OCI-LY7 (cell line): Measurements from ENCODE around the gene ENO1. TPM values are rescaled to one million over a fixed set of nuclear protein-coding genes. Genes with fewer than 3 reads are reported as not detected.

Experiments used
- BruUV-seq: library from RNA; stranded (reverse); fragments of 400-500 nt; replicated peaks from 2 replicates; lab custom pipeline; 2021; lab: Mats Ljungman, UMichigan
- CTCF ChIA-PET: fragments of 300-600 bp; sonication (Branson Sonifier 250); formaldehyde crosslinking; loops from one replicate; lab custom pipeline; 2022; ENCODE audit warnings: antibody characterized with exemption; ENCODE audit not compliant: unreplicated experiment; lab: Charles Lee
- POLR2A ChIA-PET: fragments of 300-600 bp; sonication (Branson Sonifier 250); formaldehyde crosslinking; loops from one replicate; lab custom pipeline; 2022; ENCODE audit warnings: antibody characterized with exemption; lab: Charles Lee
- DNase-seq: peaks from one replicate; pipeline ENCODE4 v3.0.0-alpha.2; 2015; ENCODE audit warnings: low spot score
- H2AFZ ChIP-seq: fragments of 200-600 bp; sonication (generic), shearing (Covaris generic); 2 replicates; pipeline ENCODE4 v1.6.1; 2014; ENCODE audit warnings: mild to moderate bottlenecking, antibody characterized with exemption, low read length, moderate library complexity
- H3K27ac ChIP-seq: fragments of 200-600 bp; sonication (generic); 2 replicates; pipeline ENCODE4 v1.5.1; 2014; ENCODE audit warnings: mixed run types, low read depth, mild to moderate bottlenecking, moderate library complexity, low read length, inconsistent platforms; ENCODE audit not compliant: poor library complexity, severe bottlenecking
- H3K36me3 ChIP-seq: fragments of 200-600 bp; sonication (generic); 2 replicates; pipeline ENCODE4 v1.6.1; 2014; ENCODE audit warnings: mild to moderate bottlenecking, antibody characterized with exemption, low read length, moderate library complexity, mixed read lengths; ENCODE audit not compliant: insufficient read depth
- H3K4me1 ChIP-seq: fragments of 200-600 bp; sonication (generic); 2 replicates; pipeline ENCODE4 v1.5.1; 2014; ENCODE audit warnings: mild to moderate bottlenecking, low read length; ENCODE audit not compliant: insufficient read depth, poor library complexity, severe bottlenecking
- H3K4me2 ChIP-seq: fragments of 200-600 bp; sonication (generic); 2 replicates; pipeline ENCODE4 v1.6.1; 2014; ENCODE audit warnings: mild to moderate bottlenecking, low read length
- H3K4me3 ChIP-seq: fragments of 200-600 bp; sonication (generic); 2 replicates; pipeline ENCODE4 v1.5.1; 2014; ENCODE audit warnings: mild to moderate bottlenecking, low read depth, low read length; ENCODE audit not compliant: poor library complexity, severe bottlenecking
- H3K79me2 ChIP-seq: fragments of 200-600 bp; sonication (generic); 2 replicates; pipeline ENCODE4 v1.6.1; 2016; ENCODE audit warnings: low read depth, mild to moderate bottlenecking, low read length, moderate library complexity, mixed read lengths; ENCODE audit not compliant: insufficient read depth
- H3K9me2 ChIP-seq: fragments of 200-600 bp; sonication (generic); 2 replicates; pipeline ENCODE4 v1.6.1; 2016; ENCODE audit warnings: mild to moderate bottlenecking, low read length, mixed read lengths; ENCODE audit not compliant: insufficient read depth
- H3K9me3 ChIP-seq: fragments of 200-600 bp; sonication (generic); 2 replicates; pipeline ENCODE4 v1.6.1; 2014; ENCODE audit warnings: mild to moderate bottlenecking, mixed run types, low read length, mixed read lengths
- H4K20me1 ChIP-seq: fragments of 200-600 bp; sonication (generic); 2 replicates; pipeline ENCODE4 v1.6.1; 2014; ENCODE audit warnings: mild to moderate bottlenecking, antibody characterized with exemption, low read length, moderate library complexity, mixed read lengths; ENCODE audit not compliant: insufficient read depth
- EZH2phosphoT487 ChIP-seq: fragments of 200-600 bp; sonication (generic); IDR thresholded peaks from 2 replicates; pipeline ENCODE4 v1.6.1; 2018; ENCODE audit warnings: low read depth, borderline replicate concordance, mild to moderate bottlenecking, mixed run types, antibody characterized with exemption, low read length, moderate library complexity, mixed read lengths
- intact Hi-C: fragments of 100-400 bp; cut with micrococcal nuclease; formaldehyde crosslinking; loops from one replicate; pipeline ENCODE4 v1.10.0; 2022; ENCODE audit not compliant: unreplicated experiment
- total RNA-seq, 2 experiments: library from RNA; depleted of rRNA in 1 of 2; stranded (reverse); fragments of >200 nt in 1 of 2; shearing (Covaris generic) in 1 of 2; gene quantifications; 2 replicates each; pipeline ENCODE4 v1.2.3, GENCODE V29; 2014 to 2022
- TF ChIP-seq, protein P1 (sequence below): fragments of 200-600 bp; sonication (generic); conservative IDR thresholded peaks from 2 replicates; pipeline ENCODE4 v1.5.1; 2014; ENCODE audit warnings: mild to moderate bottlenecking, antibody characterized with exemption, low read length, moderate library complexity, mixed read lengths

ENO1 gene
- total RNA-seq, 2 experiments from 2014 or later, result 1,017 to 1,337 TPM

- CTCF ChIA-PET, result no interaction called here
- Histone ChIP-seq H4K20me1 (peaks cover 18% of the 10 kb centered on the region), H3K27ac (no peak overlapping the region), H3K9me2 (no peaks in the 10 kb centered on the region), H3K79me2 (peaks cover 16% of the 10 kb centered on the region; the same call in 1 of the 2 replicates), H3K36me3 (peaks cover 100% of the 10 kb centered on the region), H2AFZ (no peak overlapping the region), H3K4me1 (no peaks in the 10 kb centered on the region), H3K4me3 (no peak overlapping the region), H3K4me2 (no peak overlapping the region), H3K9me3 (no peaks in the 10 kb centered on the region)
- no TSS peak for BruUV-seq
- TF ChIP-seq, protein P1, sequence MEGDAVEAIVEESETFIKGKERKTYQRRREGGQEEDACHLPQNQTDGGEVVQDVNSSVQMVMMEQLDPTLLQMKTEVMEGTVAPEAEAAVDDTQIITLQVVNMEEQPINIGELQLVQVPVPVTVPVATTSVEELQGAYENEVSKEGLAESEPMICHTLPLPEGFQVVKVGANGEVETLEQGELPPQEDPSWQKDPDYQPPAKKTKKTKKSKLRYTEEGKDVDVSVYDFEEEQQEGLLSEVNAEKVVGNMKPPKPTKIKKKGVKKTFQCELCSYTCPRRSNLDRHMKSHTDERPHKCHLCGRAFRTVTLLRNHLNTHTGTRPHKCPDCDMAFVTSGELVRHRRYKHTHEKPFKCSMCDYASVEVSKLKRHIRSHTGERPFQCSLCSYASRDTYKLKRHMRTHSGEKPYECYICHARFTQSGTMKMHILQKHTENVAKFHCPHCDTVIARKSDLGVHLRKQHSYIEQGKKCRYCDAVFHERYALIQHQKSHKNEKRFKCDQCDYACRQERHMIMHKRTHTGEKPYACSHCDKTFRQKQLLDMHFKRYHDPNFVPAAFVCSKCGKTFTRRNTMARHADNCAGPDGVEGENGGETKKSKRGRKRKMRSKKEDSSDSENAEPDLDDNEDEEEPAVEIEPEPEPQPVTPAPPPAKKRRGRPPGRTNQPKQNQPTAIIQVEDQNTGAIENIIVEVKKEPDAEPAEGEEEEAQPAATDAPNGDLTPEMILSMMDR, result no peak
- no peak for TF ChIP-seq EZH2phosphoT487
- no peak for DNase-seq
- intact Hi-C loops, result no loop called here
- POLR2A ChIA-PET, result no interaction called here
Measured at GRCh38 chr1:8866173-8866791, 12.2 kb downstream of the ENO1 start.

DNA sequence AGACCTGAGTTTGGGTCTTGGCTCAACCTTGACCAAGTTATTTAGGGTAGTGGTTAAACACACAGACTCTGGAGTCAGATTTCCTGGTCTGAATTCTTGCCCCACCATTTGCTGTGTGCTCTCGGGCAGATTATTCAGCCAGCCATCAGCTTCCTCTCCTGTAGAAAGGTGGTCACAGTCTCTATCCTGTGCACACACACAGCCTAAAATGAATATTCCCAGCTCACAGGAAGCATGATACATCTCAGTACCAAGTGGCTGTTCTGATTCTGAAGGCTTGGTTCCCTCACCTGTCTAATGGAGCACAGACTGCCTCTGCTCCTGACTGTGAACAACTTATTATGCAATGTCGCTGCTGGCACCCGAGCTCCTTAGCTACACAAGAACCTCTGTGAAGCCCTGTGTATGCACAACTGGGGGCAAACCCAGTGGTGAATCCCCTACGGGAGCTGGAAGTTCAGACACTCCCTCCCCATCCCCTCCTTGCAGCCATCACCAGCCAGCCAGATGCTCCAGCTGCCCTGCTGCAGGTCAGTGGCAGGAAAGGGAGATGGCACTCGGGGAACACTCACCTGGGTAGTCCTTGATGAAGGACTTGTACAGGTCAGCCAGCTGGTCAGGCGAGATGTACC lies 13.7 kb downstream of the ENO1 start:
- no TSS peak for BruUV-seq
- CTCF ChIA-PET, result no interaction called here
- Histone ChIP-seq H3K4me2 (no peak overlapping the region), H3K4me3 (no peak overlapping the region), H3K36me3 (peaks cover 100% of the 10 kb centered on the region), H3K9me3 (no peaks in the 10 kb centered on the region), H4K20me1 (peaks cover 4% of the 10 kb centered on the region), H3K27ac (no peak overlapping the region), H2AFZ (no peak overlapping the region), H3K9me2 (no peaks in the 10 kb centered on the region), H3K79me2 (peaks cover 4% of the 10 kb centered on the region; the same call in 1 of the 2 replicates), H3K4me1 (no peaks in the 10 kb centered on the region)
- intact Hi-C loops, result no loop called here
- DNase-seq, result no peak
- POLR2A ChIA-PET, result interaction anchor here (0.6 kb wide), 1 partner anchor 23 kb away, joined by 4 read pairs; no protein-coding TSS in a partner anchor
- TF ChIP-seq, protein P1, result no peak
- no peak for TF ChIP-seq EZH2phosphoT487

DNA sequence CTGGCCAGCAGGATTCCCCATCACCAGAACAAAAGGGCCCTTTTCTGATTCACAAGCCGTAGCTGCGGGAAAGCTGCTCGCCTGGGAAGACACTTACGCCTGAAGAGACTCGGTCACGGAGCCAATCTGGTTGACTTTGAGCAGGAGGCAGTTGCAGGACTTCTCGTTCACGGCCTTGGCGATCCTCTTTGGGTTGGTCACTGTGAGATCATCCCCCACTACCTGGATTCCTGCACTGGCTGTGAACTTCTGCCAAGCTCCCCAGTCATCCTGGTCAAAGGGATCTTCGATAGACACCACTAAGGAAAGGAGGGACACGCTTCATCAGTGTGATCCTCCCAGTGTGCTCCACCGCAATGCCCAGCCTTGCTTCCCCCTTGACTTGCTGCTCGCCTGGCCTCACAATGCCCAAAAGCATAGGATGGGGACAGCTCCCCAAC lies 14.7 kb downstream of the ENO1 start:
- H3K4me2 ChIP-seq, result no peak overlapping the region
- H3K27ac ChIP-seq, result no peak overlapping the region
- no peak overlapping the region for H3K4me3 ChIP-seq
- intact Hi-C loops, result no loop called here
- H4K20me1 ChIP-seq, result peaks cover 2% of the 10 kb centered on the region
- POLR2A ChIA-PET, result interaction anchor here (1.0 kb wide), 1 partner anchor 10 kb away, joined by 3 read pairs; no protein-coding TSS in a partner anchor
- no peak for DNase-seq
- peaks cover under 1% of the 10 kb centered on the region; the same call in 1 of the 2 replicates for H3K79me2 ChIP-seq
- no peaks in the 10 kb centered on the region for H3K9me3 ChIP-seq
- BruUV-seq, result no TSS peak
- CTCF ChIA-PET, result no interaction called here
- H3K4me1 ChIP-seq, result no peaks in the 10 kb centered on the region
- no peaks in the 10 kb centered on the region for H3K9me2 ChIP-seq
- peaks cover 100% of the 10 kb centered on the region for H3K36me3 ChIP-seq
- no peak overlapping the region for H2AFZ ChIP-seq
- TF ChIP-seq, protein P1, result no peak
- TF ChIP-seq EZH2phosphoT487, result no peak
